ENCODE measurements around the gene PHTF1.

DNA sequence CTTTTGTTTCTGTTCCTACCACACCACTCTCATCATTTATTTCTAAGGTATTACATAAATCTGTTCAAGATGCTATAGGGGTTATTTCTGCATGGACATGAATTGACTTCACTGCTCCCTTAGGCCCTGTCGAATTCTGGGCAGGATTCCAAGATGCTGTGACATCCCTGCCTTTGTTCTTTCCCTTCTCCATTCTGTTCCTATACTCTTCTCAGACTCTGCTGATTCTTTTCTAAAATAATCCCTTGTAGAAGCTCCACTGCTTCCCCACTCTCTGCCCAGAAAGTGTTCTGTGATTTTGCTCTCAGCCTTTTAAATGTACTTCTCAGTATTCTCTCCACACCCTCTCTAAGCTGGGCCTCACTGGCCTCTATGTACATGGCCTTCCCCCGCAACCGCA is 99.2 kb downstream of the PHTF1 start:
- TF ChIP-seq, protein P1, sequence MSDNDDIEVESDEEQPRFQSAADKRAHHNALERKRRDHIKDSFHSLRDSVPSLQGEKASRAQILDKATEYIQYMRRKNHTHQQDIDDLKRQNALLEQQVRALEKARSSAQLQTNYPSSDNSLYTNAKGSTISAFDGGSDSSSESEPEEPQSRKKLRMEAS (IDR thresholded peaks at IDR 0.05; ENCODE audit: low read depth, low read length), result no peak
- TF ChIP-seq, protein P2, sequence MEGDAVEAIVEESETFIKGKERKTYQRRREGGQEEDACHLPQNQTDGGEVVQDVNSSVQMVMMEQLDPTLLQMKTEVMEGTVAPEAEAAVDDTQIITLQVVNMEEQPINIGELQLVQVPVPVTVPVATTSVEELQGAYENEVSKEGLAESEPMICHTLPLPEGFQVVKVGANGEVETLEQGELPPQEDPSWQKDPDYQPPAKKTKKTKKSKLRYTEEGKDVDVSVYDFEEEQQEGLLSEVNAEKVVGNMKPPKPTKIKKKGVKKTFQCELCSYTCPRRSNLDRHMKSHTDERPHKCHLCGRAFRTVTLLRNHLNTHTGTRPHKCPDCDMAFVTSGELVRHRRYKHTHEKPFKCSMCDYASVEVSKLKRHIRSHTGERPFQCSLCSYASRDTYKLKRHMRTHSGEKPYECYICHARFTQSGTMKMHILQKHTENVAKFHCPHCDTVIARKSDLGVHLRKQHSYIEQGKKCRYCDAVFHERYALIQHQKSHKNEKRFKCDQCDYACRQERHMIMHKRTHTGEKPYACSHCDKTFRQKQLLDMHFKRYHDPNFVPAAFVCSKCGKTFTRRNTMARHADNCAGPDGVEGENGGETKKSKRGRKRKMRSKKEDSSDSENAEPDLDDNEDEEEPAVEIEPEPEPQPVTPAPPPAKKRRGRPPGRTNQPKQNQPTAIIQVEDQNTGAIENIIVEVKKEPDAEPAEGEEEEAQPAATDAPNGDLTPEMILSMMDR (IDR thresholded peaks at IDR 0.05; ENCODE audit: low read depth, low read length), result no peak
- TF ChIP-seq POLR2A (IDR thresholded peaks at IDR 0.05; ENCODE audit: extremely low read depth, insufficient read length) (no peak), MYC (IDR thresholded peaks at IDR 0.05; ENCODE audit: low read depth, low read length) (no peak)

All from NB4 (cell line).